M059J (cell line): ENCODE data around the gene SENP5. TPM values are rescaled to one million over a fixed set of nuclear protein-coding genes. Genes with fewer than 3 reads are reported as not detected.

Experiments
- DNase-seq: peaks from one replicate; pipeline ENCODE4 v3.0.0-alpha.2; 2012; ENCODE audit warnings: low read depth
- total RNA-seq: library from RNA; depleted of rRNA; stranded (reverse); fragments of >200 nt; shearing (Covaris generic); gene quantifications from 2 replicates; pipeline ENCODE4 v1.2.3, GENCODE V29; 2014; rRNA removed

Gene SENP5
- total RNA-seq, 1 experiment from 2014 or later, result 62.4 TPM

- peak; percentile 44 for DNase-seq
These were observed 100.8 kb downstream of the SENP5 start, which contains the start of gene PIGZ for GRCh38 chr3:196968233-196969133. PIGZ (minus strand) TSS chr3:196968833; CDS start chr3:196952031, 16,802 bp downstream.

- DNase-seq, result peak; percentile 52
These were observed 101.5 kb downstream of the SENP5 start for GRCh38 chr3:196969134-196969659.

DNA sequence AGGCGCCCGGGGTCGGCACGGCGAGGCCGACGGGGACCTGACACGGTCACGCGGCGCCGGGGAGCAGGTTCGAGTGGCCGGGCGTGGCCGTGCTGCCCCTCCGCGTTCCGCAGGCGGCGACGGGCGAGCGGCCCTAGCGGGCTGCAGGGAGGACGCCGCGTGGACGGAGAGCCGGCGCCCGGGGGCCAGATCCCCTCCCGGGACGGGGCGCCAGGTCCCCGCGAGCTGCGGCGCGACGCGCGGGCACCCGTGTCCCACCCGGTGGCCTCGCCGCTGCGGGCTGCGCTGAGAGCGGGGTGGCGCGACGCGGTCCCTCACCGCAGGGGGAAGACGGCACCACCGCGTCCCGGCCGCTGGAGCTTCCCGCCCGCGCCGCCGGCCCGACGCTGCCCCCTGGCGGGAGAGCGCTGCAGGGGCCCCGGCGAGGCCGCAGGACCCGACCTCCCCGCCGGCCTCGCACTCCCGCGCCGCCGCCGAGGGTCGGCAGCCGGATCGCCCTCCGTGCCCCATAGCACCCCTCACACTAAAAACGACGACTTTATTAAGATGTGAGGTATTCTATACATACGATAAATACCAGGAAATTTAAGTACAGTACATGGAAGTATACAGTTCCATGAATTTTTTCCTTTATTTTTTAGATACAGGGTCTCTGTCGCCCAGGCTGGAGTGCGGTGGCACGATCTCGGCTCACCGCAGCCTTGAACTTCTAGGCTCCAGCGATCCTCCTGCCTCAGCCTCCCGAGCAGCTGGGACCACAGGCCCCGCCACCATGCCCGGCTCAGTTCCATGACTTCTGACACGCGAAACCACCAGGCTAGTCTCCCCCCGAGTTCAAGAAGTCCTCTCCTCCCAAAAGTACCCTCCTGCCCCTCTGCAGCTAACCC, 102.2 kb downstream of the SENP5 start:
- DNase-seq, result peak; percentile 58

- no peak for DNase-seq
These were observed 102.9 kb downstream of the SENP5 start for GRCh38 chr3:196970547-196971093.

DNA sequence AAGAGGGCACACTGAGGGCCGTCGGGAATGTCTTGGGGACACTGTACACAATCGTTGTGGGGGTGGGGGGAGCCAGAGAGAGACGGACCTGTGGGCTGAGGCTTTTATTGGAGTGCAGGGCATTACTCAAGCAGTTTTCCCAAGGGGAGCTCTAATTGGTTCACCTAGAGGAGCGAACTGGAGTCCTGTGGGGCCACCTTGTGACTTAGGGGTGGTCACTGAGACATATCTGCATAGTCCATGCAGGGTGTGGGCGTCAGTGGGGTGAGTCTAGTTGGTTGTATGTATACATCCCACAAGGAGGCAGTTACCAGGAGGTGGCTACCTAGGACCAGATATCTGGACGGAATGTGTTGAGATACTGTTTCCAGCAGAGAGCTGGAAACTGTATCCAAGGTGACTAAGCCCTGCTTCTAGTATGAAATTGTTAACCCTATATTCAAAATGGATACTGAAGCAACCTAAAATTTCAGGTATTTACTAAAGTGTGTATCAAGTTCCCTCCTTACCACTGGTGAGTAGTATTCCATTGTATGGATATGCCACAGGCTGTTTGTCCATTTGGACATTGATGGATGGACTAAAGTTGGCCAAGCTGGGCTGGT, 103.5 kb downstream of the SENP5 start:
- peak; percentile 40 for DNase-seq

DNA sequence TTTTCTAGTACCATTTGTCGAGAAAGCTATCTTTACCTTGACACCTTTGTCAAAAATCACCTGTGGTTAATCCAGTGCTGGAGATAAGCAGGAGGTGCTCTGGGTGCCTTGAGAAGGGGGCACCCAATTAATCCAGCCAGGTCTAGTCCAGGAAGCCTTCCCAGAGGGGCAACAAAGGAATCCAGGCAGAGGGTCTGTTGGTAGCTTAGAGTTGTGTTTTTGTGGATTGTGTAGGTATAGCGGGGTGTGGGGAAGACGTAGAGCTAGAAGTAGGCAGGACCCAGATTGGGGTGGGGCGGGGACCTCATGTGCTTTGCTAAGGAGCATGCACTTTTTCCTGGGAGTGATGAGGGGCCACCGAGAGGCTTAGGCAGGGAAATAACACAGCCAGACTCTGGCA, 106.9 kb downstream of the SENP5 start:
- DNase-seq, result no peak

GRCh38 chr3:196975349-196975748, 107.6 kb downstream of the SENP5 start:
- no peak for DNase-seq

DNA sequence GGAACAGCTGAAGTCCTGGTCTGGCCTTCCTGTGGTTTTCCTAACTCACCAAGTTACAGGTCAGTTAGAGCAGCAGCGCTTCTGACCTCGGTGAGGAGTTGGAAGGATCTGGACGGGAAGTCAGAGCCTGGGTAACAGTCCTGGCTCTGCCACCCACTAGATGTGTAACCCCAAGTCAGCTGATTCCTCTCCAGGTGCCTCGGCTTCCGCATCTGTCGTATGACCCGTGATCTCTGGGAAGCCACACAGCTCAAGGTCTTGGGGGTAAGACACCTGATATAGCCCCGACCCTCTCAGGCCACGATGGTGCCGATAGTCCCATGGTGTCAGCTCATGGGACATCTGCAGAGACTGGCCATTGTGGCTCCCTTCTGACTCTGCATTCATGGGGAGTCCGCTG, 109.2 kb downstream of the SENP5 start:
- no peak for DNase-seq

DNA sequence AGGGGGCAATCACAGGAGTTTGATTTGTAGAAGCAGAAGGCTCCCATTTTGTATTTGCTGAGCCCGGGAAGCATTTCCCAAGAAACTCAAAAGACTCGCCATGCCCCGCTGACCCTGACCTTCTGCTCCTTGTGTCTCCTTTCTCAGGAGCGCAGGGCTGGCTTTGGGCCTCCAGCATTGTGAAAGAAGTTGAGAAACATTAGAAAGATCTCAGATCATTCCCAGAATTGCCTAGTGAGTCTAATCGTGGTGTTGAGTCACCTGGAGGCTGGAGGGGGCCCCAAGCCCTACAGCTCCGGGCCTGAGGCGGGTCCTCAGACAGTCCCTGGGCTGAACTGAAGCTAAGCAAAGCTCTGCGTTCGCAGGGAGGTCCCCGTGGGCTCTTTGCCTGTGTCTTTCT, 111.8 kb downstream of the SENP5 start:
- DNase-seq, result peak; percentile 21

- no peak for DNase-seq
These were observed 113.9 kb downstream of the SENP5 start for GRCh38 chr3:196981657-196982056.

- no peak for DNase-seq
These were observed 115.5 kb downstream of the SENP5 start for GRCh38 chr3:196983186-196983585.

Other genes starting within 250 kb of the SENP5 start
- 0.42 and 1.1 TPM in 2 replicates for gene NRROS, start 228.2 kb upstream of the SENP5 start, total RNA-seq
- 9.0 and 11.2 TPM in 2 replicates for gene CEP19, start 155.7 kb upstream of the SENP5 start, total RNA-seq
- 57.4 and 77.0 TPM in 2 replicates for gene PIGX, start 155.5 kb upstream of the SENP5 start, total RNA-seq
- 35.2 and 57.4 TPM in 2 replicates for gene PAK2, start 128.1 kb upstream of the SENP5 start, total RNA-seq
- gene NCBP2, start 74.6 kb downstream of the SENP5 start, total RNA-seq, result 62.5 and 95.5 TPM in 2 replicates
- 1.7 and 1.9 TPM in 2 replicates for gene PIGZ, start 100.9 kb downstream of the SENP5 start, total RNA-seq
- 4.2 and 8.9 TPM in 2 replicates for gene MELTF, start 161.9 kb downstream of the SENP5 start, total RNA-seq